ENCODE measurements around the gene KDM4C. TPM values are rescaled to one million over a fixed set of nuclear protein-coding genes. Genes with fewer than 3 reads are reported as not detected.

Gene KDM4C
- total RNA-seq, 1 donor from 2014 or later, result 39.8 TPM

DNA sequence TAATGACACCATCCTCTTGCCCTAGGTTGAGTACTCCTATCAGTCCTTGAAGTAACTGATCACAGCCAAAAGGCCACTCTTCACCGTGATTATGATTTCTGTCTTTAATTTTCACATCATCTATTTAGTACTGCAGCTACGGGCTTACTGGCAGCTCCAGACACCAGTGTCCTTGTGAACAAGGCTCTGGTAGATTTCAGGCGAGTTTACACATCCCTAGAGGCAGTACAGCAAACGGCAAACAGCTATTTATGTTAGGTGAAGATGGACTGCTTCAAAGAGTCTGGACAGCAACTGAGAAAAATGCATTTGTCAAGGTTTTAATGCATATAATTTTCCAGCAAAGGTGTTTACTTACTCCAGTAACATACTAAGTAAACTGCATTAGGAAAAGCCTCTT lies 396.9 kb downstream of the KDM4C start:
- Histone ChIP-seq H3K4me3 (no peak overlapping the region), H3K27ac (no peak overlapping the region), H3K9me3 (no peaks in the 10 kb centered on the region), H3K27me3 (ENCODE audit: low read depth) (no peaks in the 10 kb centered on the region), H3K36me3 (no peaks in the 10 kb centered on the region), H3K4me1 (no peaks in the 10 kb centered on the region)
- TF ChIP-seq, protein P1, sequence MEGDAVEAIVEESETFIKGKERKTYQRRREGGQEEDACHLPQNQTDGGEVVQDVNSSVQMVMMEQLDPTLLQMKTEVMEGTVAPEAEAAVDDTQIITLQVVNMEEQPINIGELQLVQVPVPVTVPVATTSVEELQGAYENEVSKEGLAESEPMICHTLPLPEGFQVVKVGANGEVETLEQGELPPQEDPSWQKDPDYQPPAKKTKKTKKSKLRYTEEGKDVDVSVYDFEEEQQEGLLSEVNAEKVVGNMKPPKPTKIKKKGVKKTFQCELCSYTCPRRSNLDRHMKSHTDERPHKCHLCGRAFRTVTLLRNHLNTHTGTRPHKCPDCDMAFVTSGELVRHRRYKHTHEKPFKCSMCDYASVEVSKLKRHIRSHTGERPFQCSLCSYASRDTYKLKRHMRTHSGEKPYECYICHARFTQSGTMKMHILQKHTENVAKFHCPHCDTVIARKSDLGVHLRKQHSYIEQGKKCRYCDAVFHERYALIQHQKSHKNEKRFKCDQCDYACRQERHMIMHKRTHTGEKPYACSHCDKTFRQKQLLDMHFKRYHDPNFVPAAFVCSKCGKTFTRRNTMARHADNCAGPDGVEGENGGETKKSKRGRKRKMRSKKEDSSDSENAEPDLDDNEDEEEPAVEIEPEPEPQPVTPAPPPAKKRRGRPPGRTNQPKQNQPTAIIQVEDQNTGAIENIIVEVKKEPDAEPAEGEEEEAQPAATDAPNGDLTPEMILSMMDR (IDR thresholded peaks at IDR 0.05), result no peak
- intact Hi-C loops (cut with DNase I), result no loop called here
- DNase-seq (no peak), ATAC-seq (no peak)

DNA sequence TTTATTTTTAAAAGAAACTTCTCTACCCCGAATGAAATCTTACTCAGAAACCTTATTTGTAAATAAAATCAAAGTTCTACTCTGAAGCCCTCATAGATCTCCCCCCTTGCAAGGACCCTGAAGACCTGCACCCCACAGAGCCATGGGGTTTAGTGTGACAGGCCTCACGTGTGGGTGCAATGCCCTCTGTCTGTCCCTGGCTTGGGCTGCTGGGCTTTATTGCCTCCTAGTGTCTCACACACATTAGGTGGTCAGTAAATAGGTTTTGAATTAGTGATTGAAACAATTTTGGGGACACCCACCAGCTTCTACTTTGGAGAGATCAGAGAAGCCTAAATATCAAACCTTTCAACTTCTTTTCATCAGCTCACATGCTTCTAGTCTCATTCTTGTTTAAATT lies 403.7 kb downstream of the KDM4C start:
- H3K4me3 ChIP-seq, result no peak overlapping the region
- H3K36me3 ChIP-seq, result peaks cover 21% of the 10 kb centered on the region
- DNase-seq (no peak), ATAC-seq (no peak)
- no peak overlapping the region for H3K27ac ChIP-seq
- TF ChIP-seq, protein P1 (IDR thresholded peaks at IDR 0.05), result no peak
- intact Hi-C loops (cut with DNase I), result no loop called here
- no peaks in the 10 kb centered on the region for H3K27me3 ChIP-seq (ENCODE audit: low read depth)
- no peaks in the 10 kb centered on the region for H3K4me1 ChIP-seq
- no peaks in the 10 kb centered on the region for H3K9me3 ChIP-seq

DNA sequence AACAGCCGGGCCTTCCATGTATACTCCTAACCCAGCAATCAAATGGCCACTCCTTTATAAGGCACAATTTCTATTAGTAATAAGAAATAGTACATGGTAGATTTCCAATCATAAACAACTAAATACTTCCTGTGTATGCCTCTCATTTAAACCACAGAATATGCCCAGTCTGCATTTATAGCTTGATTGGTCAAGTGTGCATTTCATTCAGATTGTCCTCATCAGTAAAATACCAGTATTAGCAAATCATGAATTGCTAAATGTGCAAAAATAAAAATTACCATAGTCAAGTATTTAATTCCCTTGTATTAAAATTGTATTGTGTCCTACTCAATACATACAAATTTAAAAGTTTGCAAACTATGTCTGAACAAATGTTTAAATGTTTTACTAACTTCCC lies 406.2 kb downstream of the KDM4C start:
- no peaks in the 10 kb centered on the region for H3K27me3 ChIP-seq (ENCODE audit: low read depth)
- no peak overlapping the region for H3K4me3 ChIP-seq
- no peak for ATAC-seq
- no peak overlapping the region for H3K27ac ChIP-seq
- peaks cover 26% of the 10 kb centered on the region for H3K36me3 ChIP-seq
- DNase-seq, result no peak
- H3K9me3 ChIP-seq, result no peaks in the 10 kb centered on the region
- TF ChIP-seq, protein P1 (IDR thresholded peaks at IDR 0.05), result no peak
- no peaks in the 10 kb centered on the region for H3K4me1 ChIP-seq
- intact Hi-C loops (cut with DNase I), result no loop called here

DNA sequence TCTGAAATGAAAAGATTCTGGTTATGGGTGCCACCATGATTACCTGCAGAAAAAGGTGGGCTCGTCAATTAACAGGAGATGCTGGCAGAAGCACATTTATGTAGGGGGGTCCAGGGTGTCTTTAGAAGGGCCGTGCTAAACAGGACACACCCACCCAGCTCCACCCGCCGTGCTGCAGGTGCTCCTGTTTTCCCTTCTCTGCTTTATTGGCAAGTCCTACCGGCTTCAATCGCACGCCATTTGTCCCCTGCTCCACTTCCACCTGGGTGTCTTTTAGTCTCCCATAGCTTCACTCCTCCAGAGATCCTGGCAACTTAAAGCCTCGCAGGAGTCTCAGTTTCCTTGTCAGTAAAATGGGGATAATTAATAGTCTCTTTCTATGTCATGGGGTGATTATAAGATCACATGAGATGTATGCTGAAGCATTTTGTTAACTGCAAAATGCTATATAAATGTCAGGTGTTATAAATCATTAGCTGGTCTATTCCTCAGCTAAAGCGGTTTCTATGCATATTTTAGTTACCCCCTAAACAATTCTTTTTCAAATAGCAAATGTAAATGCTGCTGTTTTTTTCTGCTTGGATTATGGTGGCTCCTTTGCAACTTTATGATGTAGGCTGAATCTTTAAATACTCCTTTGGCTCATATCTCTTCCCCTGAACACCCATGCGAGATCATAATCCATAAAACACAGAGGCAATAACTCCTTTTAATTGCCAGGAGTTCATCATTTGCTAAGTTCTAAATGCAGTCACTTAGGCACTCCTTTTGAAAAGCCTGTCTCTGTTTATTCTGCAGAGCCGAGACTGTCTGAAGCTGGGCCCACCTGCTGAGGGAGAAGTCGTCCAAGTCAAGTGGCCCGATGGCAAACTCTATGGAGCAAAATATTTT lies 406.9 kb downstream of the KDM4C start:
- Histone ChIP-seq H3K4me3 (no peak overlapping the region), H3K27me3 (ENCODE audit: low read depth) (no peaks in the 10 kb centered on the region), H3K4me1 (no peaks in the 10 kb centered on the region), H3K27ac (no peak overlapping the region), H3K36me3 (peaks cover 27% of the 10 kb centered on the region), H3K9me3 (no peaks in the 10 kb centered on the region)
- ATAC-seq (no peak), DNase-seq (no peak)
- TF ChIP-seq, protein P1 (IDR thresholded peaks at IDR 0.05), result no peak
- intact Hi-C loops (cut with DNase I), result no loop called here

DNA sequence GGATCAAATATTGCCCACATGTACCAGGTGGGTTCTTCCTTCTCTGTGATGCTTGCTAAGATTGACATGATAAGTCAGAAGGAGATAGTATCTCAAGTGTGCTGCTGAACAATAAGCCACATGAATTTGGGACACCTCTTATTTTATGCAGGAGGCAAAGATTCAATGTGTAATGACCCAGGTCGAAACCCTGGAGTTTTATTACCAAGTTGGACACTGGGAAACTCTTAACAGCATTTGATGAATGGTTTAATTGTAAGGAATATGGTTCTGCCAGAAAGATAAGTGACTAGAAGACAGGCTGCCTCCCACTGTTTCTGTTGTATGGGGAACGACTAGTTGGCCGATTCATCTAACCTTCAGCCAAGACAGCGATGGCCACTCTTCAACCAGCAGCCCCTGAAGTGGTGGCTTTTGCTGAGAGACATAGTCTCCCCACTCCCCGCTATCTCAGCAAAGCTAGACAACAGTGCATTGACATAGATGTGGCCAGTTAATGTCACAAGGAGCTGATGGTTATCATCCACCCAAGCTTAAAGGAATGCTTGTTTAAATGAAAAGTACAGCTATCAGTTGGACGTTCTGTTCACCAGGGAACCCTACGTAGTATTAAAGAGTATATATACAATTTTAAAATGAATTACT lies 407.7 kb downstream of the KDM4C start:
- Histone ChIP-seq H3K9me3 (no peaks in the 10 kb centered on the region), H3K27me3 (ENCODE audit: low read depth) (no peaks in the 10 kb centered on the region), H3K27ac (no peak overlapping the region), H3K4me3 (no peak overlapping the region), H3K4me1 (no peaks in the 10 kb centered on the region), H3K36me3 (peaks cover 35% of the 10 kb centered on the region)
- TF ChIP-seq, protein P1 (IDR thresholded peaks at IDR 0.05), result no peak
- ATAC-seq (no peak), DNase-seq (no peak)
- intact Hi-C loops (cut with DNase I), result no loop called here
